KMS-11 (cell line): Measurements from ENCODE around the gene IDE.

Experiments used
- H2AFZ ChIP-seq: fragments of 200-600 bp; sonication (generic); 2 replicates; pipeline ENCODE4 v1.6.1; 2016; ENCODE audit warnings: antibody characterized with exemption, mixed run types, low read depth
- H3K27ac ChIP-seq: fragments of 200-600 bp; sonication (generic); 2 replicates; pipeline ENCODE4 v1.6.1; 2016; ENCODE audit warnings: mild to moderate bottlenecking, mixed run types
- H3K27me3 ChIP-seq: fragments of 200-600 bp; sonication (generic); 2 replicates; pipeline ENCODE4 v1.6.1; 2017; ENCODE audit warnings: mild to moderate bottlenecking, low read depth, mixed run types, moderate library complexity; ENCODE audit not compliant: insufficient read depth
- H3K36me3 ChIP-seq: fragments of 200-600 bp; sonication (generic); 2 replicates; pipeline ENCODE4 v1.6.1; 2017; ENCODE audit warnings: mild to moderate bottlenecking, mixed run types; ENCODE audit not compliant: insufficient read depth
- H3K4me1 ChIP-seq: fragments of 200-600 bp; sonication (generic); 2 replicates; pipeline ENCODE4 v1.6.1; 2016; ENCODE audit warnings: mild to moderate bottlenecking, low read depth, mixed run types; ENCODE audit not compliant: poor library complexity, severe bottlenecking
- H3K4me2 ChIP-seq: fragments of 200-600 bp; sonication (generic); 2 replicates; pipeline ENCODE4 v1.7.0; 2016; ENCODE audit warnings: mild to moderate bottlenecking, mixed run types
- H3K4me3 ChIP-seq: fragments of 200-600 bp; sonication (generic); IDR thresholded peaks from 2 replicates; pipeline ENCODE4 v1.6.1; 2017; ENCODE audit warnings: low read depth, low read length, mixed read lengths; ENCODE audit not compliant: insufficient read depth
- H3K79me2 ChIP-seq: fragments of 200-600 bp; sonication (generic); 2 replicates; pipeline ENCODE4 v1.6.1; 2016; ENCODE audit warnings: low read depth, mixed run types; ENCODE audit not compliant: insufficient read depth
- H3K9ac ChIP-seq: fragments of 200-600 bp; sonication (generic); 2 replicates; pipeline ENCODE4 v1.6.1; 2016; ENCODE audit warnings: mild to moderate bottlenecking, mixed run types
- H4K20me1 ChIP-seq: fragments of 200-600 bp; sonication (generic); 2 replicates; pipeline ENCODE4 v1.6.1; 2016; ENCODE audit warnings: mild to moderate bottlenecking, mixed run types; ENCODE audit not compliant: insufficient read depth
- CTCF ChIP-seq: fragments of 200-600 bp; sonication (generic); conservative IDR thresholded peaks from 2 replicates; pipeline ENCODE4 v1.6.1; 2017; ENCODE audit warnings: low read depth, mild to moderate bottlenecking, antibody characterized with exemption, low read length, moderate library complexity, mixed read lengths

Gene IDE

GRCh38 chr10:92523639-92524038 is 50.3 kb downstream of the IDE start:
- H3K27ac ChIP-seq = no peak overlapping the region
- no peak for TF ChIP-seq CTCF

DNA sequence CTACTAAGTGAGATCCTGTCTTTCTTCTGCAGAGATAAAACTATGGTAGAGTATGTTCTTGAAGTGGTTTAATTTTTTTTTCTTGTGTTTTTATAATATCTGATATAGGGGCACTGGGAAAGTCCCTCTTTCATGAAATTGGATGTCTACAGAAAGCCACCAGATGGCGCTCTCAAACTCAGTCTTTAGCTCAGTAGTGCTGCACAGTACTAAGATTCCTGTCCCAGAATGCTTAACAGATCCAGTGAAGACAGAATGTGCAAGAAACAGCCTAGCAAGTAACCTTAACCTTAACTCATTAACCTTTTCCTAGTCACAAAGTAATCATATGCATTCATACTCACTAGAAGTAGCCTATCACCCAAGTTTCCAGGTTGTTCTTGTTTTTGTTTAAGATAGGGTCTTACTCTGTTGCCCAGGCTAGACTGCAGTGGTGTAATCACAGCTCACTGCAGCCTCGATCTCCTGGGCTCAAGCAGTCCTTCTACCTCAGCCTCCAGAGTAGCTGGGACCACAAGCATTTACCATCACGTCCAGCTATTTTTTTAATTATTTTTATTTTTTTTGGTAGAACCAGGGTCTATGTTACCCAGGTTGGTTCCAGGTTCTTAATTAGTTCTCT is 56.7 kb downstream of the IDE start:
- H3K36me3 ChIP-seq = no peaks in the 10 kb centered on the region

More at GRCh38 chr10:92523639-92524038, 50.3 kb downstream of the IDE start:
- Histone ChIP-seq H3K36me3 (0 out of 2 replicates have a peak, but pooled peaks cover 3% of the 10 kb centered on the region), H3K9ac (no peak overlapping the region), H3K27me3 (no peaks in the 10 kb centered on the region), H2AFZ (no peak overlapping the region), H4K20me1 (no peaks in the 10 kb centered on the region), H3K4me3 (no peak overlapping the region), H3K4me2 (no peak overlapping the region), H3K4me1 (no peaks in the 10 kb centered on the region), H3K79me2 (no peaks in the 10 kb centered on the region)

DNA sequence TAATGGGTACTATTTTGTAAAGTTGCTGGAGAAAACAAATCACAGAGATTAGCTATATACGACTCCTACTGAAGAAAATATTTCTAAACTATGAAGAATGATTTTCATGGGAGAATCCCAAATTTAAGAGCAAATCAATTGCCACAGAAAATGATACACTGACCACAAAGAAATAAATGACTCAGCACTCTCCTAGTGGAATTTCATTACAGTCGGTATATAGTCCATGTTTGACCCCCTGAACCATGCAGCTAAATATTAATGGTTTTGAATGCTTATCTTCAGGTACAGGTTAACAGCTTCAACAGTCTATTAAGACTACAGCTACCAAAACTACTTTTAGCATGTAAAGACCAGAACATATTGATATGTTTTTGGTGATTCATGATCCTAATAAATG is 65.0 kb downstream of the IDE start:
- no peak overlapping the region for H3K9ac ChIP-seq
- no peak overlapping the region for H3K4me3 ChIP-seq
- H3K27me3 ChIP-seq = no peaks in the 10 kb centered on the region
- no peaks in the 10 kb centered on the region for H3K36me3 ChIP-seq
- no peak overlapping the region for H3K4me2 ChIP-seq
- no peaks in the 10 kb centered on the region for H3K4me1 ChIP-seq
- H2AFZ ChIP-seq = no peak overlapping the region
- H3K79me2 ChIP-seq = no peaks in the 10 kb centered on the region
- H4K20me1 ChIP-seq = no peaks in the 10 kb centered on the region
- no peak overlapping the region for H3K27ac ChIP-seq
- TF ChIP-seq CTCF = no peak

More for the DNA sequence above, 56.7 kb downstream of the IDE start:
- H3K9ac ChIP-seq = no peak overlapping the region
- TF ChIP-seq CTCF = peak; percentile 86
- H3K27ac ChIP-seq = peak overlapping the region; percentile 7; the same call in 1 of the 2 replicates
- no peak overlapping the region for H2AFZ ChIP-seq
- H3K4me1 ChIP-seq = peaks cover 8% of the 10 kb centered on the region
- H3K4me2 ChIP-seq = no peak overlapping the region
- H3K4me3 ChIP-seq = no peak overlapping the region
- no peaks in the 10 kb centered on the region for H3K79me2 ChIP-seq
- H3K27me3 ChIP-seq = no peaks in the 10 kb centered on the region
- H4K20me1 ChIP-seq = no peaks in the 10 kb centered on the region

DNA sequence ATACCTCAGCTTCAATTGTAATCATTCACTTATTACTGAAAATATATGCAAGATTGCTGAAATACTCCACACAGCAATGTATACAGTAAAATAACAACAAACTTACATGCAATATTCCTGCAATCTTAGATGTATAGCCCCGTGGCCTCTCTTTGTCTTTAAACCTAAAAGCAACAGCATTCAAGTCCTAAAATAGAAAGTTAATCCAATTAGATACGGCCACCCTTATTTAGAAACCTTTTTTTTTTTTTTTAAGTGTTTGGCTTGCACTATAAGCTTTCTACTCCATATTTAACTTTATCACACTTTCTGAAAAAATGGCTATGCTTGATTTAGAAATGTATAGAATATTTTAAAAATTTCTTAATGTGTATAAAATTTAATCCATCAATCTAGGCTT is 67.6 kb downstream of the IDE start:
- Histone ChIP-seq H3K36me3 (no peaks in the 10 kb centered on the region), H3K4me1 (no peaks in the 10 kb centered on the region), H4K20me1 (no peaks in the 10 kb centered on the region), H3K4me3 (no peak overlapping the region), H3K4me2 (no peak overlapping the region), H3K27ac (no peak overlapping the region), H3K9ac (no peak overlapping the region), H3K79me2 (no peaks in the 10 kb centered on the region), H3K27me3 (no peaks in the 10 kb centered on the region), H2AFZ (no peak overlapping the region)
- TF ChIP-seq CTCF = no peak
